GM12872 (cell line): ENCODE results near the gene CNOT2.

Source experiments
- CTCF ChIP-seq: IDR thresholded peaks from 3 replicates; pipeline ENCODE4 v1.5.1; 2011; ENCODE audit warnings: low read depth, mild to moderate bottlenecking, low read length, moderate library complexity; ENCODE audit not compliant: insufficient read depth

Gene CNOT2

GRCh38 chr12:70251226-70251625 is 8.0 kb downstream of the CNOT2 start:
- TF ChIP-seq CTCF: no peak

DNA sequence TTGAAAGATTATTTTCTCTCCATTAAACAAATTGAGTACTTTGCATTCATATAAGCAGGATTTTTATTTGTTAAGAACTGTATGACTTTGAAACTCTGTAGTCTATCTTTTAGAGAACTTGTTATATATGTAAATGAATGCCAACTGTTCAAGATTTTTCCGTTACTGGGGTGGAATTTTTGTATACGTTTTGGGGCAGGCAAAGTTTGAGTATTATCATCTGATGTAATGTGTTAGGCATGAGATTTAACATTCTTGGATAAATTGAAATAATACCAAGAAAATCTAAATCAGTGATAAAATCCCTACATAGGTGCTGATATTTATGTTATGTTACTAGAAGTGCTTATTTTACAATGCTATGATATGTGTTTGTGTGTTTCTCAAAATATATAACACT is 8.4 kb downstream of the CNOT2 start:
- TF ChIP-seq CTCF: no peak

DNA sequence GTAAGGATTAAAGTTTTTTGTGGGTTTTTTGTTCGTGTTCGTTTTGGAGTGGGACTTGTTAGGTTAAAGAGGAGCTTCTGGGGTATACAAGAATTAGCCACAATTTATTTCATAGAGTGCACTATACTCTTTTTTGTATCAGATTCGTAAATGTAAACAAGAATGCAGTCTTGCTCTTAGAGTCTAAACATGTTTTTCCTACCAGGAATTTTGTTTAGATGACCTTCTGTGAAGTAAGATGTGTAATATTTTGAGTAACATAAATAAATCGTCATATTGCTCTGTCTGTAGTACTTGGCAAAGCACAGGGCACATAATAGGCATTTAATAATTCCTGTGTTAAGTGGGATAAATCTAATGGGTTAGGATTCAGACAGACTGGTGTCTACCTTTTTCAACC is 9.6 kb downstream of the CNOT2 start:
- TF ChIP-seq CTCF: no peak

GRCh38 chr12:70254225-70254624 is 11.0 kb downstream of the CNOT2 start:
- TF ChIP-seq CTCF: no peak

DNA sequence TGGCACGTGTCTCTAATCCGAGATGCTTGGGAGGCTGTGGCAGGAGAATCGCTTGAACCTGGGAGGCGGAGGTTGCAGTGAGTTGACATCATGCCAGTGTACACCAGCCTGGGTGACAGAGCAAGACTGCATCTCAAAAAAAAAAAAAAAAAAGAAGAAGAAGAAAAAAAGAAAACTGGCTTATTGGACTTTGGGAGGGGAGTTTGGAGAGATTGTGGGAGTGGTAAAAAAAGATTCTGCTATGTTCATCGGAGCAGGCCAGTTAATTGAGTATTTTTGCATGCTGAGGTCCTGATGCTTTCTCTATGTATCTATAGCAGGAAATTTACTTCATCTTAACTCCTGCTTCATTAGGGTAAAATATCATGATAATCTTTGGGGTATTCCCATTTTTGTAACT is 11.6 kb downstream of the CNOT2 start:
- no peak for TF ChIP-seq CTCF

DNA sequence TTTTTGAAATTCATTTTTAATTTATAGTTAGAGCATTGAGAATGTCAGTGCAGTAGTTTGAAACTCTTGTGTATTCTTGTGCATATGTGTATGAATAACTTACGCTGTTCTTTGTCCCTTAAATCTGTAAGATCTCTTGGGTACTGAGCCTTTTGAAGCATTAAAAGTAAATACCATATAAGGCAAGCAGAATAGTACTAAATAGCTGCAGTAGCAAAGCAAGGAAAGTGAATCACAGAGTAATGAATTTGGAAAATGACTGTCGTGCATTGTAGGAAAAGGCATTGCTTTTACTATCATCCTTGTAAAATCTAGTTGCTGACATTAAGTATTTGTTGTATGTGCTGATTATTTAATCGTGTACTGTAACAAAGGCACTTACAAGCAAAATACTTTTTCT is 12.1 kb downstream of the CNOT2 start:
- TF ChIP-seq CTCF: no peak

- no peak for TF ChIP-seq CTCF
Observed at GRCh38 chr12:70258605-70259403, 15.6 kb downstream of the CNOT2 start.
